Measurements from ENCODE around the gene FAM222A. TPM values are rescaled to one million over a fixed set of nuclear protein-coding genes. Genes with fewer than 3 reads are reported as not detected.

The FAM222A gene
- total RNA-seq, 1 donor, result 0.36 TPM

DNA sequence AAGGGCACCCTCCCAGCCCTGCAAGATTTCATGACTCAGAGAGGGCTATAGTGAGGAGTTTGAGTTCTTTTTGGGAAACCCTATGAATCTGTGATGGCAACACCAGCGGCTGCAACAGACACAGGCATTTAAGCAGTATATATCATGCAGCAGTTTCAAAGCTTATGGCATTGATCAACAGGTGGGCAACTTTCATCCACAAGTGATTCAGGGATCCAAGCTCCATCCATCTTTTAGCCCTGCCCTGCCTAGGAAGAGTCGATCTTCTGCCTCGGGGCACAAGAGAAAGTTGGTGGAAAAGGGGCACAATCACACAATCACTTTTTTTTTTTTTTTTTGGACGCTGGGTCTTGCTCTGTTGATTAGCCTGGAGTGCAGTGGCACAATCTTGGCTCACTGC, 8.3 kb upstream of the FAM222A start:
- Histone ChIP-seq H3K79me2 (ENCODE audit: insufficient read depth, low read length) (no peaks in the 10 kb centered on the region), H3K27me3 (ENCODE audit: insufficient read depth, low read length) (peaks cover 7% of the 10 kb centered on the region), H3K36me3 (ENCODE audit: insufficient read depth, low read length) (no peaks in the 10 kb centered on the region), H3K27ac (ENCODE audit: low read depth, low read length) (no peak overlapping the region), H3K4me3 (ENCODE audit: insufficient read depth, low read length) (no peak overlapping the region), H2AFZ (ENCODE audit: low read length) (no peak overlapping the region), H3K4me2 (ENCODE audit: insufficient read depth, low read length) (no peak overlapping the region), H4K20me1 (ENCODE audit: insufficient read depth, low read length) (no peaks in the 10 kb centered on the region), H3K4me1 (ENCODE audit: insufficient read depth, low read length) (no peaks in the 10 kb centered on the region), H3K9me3 (ENCODE audit: low read depth, low read length) (no peaks in the 10 kb centered on the region)
- TF ChIP-seq, protein P1, sequence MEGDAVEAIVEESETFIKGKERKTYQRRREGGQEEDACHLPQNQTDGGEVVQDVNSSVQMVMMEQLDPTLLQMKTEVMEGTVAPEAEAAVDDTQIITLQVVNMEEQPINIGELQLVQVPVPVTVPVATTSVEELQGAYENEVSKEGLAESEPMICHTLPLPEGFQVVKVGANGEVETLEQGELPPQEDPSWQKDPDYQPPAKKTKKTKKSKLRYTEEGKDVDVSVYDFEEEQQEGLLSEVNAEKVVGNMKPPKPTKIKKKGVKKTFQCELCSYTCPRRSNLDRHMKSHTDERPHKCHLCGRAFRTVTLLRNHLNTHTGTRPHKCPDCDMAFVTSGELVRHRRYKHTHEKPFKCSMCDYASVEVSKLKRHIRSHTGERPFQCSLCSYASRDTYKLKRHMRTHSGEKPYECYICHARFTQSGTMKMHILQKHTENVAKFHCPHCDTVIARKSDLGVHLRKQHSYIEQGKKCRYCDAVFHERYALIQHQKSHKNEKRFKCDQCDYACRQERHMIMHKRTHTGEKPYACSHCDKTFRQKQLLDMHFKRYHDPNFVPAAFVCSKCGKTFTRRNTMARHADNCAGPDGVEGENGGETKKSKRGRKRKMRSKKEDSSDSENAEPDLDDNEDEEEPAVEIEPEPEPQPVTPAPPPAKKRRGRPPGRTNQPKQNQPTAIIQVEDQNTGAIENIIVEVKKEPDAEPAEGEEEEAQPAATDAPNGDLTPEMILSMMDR (IDR thresholded peaks at IDR 0.05; ENCODE audit: extremely low read depth, low read depth, low read length), result no peak
- peak; percentile 5 for DNase-seq (ENCODE audit: insufficient read length, low spot score, missing footprints)

DNA sequence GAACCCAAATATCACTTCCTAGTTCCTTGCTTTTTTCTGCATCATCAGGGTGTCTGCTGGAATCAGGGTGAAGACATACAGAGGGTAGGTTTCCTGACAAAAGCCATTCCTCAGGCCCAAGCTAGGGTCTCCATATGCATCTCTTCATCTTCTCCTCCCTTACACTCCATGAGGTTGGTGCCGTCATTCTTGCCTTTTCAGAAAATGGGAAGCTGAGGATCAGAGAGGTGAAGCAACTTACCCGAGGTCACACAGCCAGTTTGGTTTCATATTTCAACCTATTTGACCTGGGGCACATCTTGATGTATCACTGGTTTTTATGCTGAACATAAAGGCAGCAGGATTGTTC, 7.3 kb upstream of the FAM222A start:
- Histone ChIP-seq H3K27me3 (ENCODE audit: insufficient read depth, low read length) (peaks cover 4% of the 10 kb centered on the region), H4K20me1 (ENCODE audit: insufficient read depth, low read length) (no peaks in the 10 kb centered on the region), H3K4me3 (ENCODE audit: insufficient read depth, low read length) (no peak overlapping the region), H3K9me3 (ENCODE audit: low read depth, low read length) (no peaks in the 10 kb centered on the region), H3K4me2 (ENCODE audit: insufficient read depth, low read length) (no peak overlapping the region), H3K79me2 (ENCODE audit: insufficient read depth, low read length) (no peaks in the 10 kb centered on the region), H3K36me3 (ENCODE audit: insufficient read depth, low read length) (no peaks in the 10 kb centered on the region), H2AFZ (ENCODE audit: low read length) (no peak overlapping the region), H3K27ac (ENCODE audit: low read depth, low read length) (no peak overlapping the region), H3K4me1 (ENCODE audit: insufficient read depth, low read length) (no peaks in the 10 kb centered on the region)
- TF ChIP-seq, protein P1 (IDR thresholded peaks at IDR 0.05; ENCODE audit: extremely low read depth, low read depth, low read length), result no peak
- no peak for DNase-seq (ENCODE audit: insufficient read length, low spot score, missing footprints)

DNA sequence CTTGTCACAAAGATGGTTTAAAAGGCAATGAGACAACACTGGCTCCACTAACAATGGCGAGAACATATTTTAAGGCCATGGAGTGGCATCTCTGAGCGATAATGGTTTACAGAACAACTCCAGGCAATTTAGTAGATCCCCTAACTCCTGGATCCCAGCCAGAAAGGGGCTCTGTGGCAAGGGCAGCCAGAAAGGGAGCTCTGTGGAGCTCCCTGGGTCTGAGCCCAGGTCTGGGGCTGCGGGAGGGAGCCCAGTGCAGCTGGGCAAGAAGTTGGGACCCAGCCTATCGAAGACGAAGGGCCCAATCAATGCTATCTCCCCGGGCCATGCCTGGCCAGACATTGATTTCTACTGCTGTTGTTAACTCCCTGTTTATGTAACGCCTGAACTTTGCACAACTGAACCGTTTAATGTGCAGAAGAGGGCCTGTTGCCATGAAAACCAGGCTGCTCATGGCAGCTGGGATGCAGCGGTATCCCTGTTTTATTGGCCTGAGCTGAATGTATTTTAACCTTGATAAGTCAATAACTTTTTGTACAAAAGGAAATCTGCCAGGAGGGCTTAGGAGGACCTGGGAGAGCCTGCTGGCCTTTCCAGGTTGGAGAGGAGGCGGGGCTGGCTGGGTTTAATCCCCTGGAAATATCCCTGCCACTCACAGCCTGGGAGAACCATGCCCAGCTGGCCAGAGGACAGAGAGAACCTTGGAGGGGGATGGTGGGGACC, 6.7 kb upstream of the FAM222A start:
- no peaks in the 10 kb centered on the region for H3K79me2 ChIP-seq (ENCODE audit: insufficient read depth, low read length)
- H3K4me3 ChIP-seq (ENCODE audit: insufficient read depth, low read length), result no peak overlapping the region
- no peak overlapping the region for H2AFZ ChIP-seq (ENCODE audit: low read length)
- peak; percentile 18 for DNase-seq (ENCODE audit: insufficient read length, low spot score, missing footprints)
- H3K36me3 ChIP-seq (ENCODE audit: insufficient read depth, low read length), result no peaks in the 10 kb centered on the region
- TF ChIP-seq, protein P1 (IDR thresholded peaks at IDR 0.05; ENCODE audit: extremely low read depth, low read depth, low read length), result no peak
- peaks cover 3% of the 10 kb centered on the region for H3K27me3 ChIP-seq (ENCODE audit: insufficient read depth, low read length)
- H3K27ac ChIP-seq (ENCODE audit: low read depth, low read length), result no peak overlapping the region
- no peaks in the 10 kb centered on the region for H3K9me3 ChIP-seq (ENCODE audit: low read depth, low read length)
- no peaks in the 10 kb centered on the region for H4K20me1 ChIP-seq (ENCODE audit: insufficient read depth, low read length)
- no peak overlapping the region for H3K4me2 ChIP-seq (ENCODE audit: insufficient read depth, low read length)
- H3K4me1 ChIP-seq (ENCODE audit: insufficient read depth, low read length), result no peaks in the 10 kb centered on the region

DNA sequence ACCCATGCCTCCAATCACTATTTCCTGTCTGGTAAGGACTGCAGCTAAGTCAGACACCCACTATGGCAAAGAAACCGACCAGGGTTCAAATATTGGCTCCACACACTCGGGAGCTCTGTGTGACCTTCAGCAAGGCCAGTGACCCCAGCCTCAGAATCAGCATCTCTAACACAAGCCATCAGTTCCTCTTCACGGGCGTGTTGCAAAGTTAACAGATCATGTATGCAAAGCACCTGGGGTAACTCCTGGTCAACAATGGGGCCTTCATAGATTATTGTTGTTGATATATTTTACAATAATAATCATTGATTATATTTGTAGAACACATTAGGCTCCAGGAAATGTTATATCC, 6.2 kb upstream of the FAM222A start:
- H2AFZ ChIP-seq (ENCODE audit: low read length), result no peak overlapping the region
- H3K36me3 ChIP-seq (ENCODE audit: insufficient read depth, low read length), result no peaks in the 10 kb centered on the region
- no peak overlapping the region for H3K4me2 ChIP-seq (ENCODE audit: insufficient read depth, low read length)
- no peaks in the 10 kb centered on the region for H3K79me2 ChIP-seq (ENCODE audit: insufficient read depth, low read length)
- no peaks in the 10 kb centered on the region for H3K9me3 ChIP-seq (ENCODE audit: low read depth, low read length)
- H4K20me1 ChIP-seq (ENCODE audit: insufficient read depth, low read length), result no peaks in the 10 kb centered on the region
- TF ChIP-seq, protein P1 (IDR thresholded peaks at IDR 0.05; ENCODE audit: extremely low read depth, low read depth, low read length), result no peak
- H3K27me3 ChIP-seq (ENCODE audit: insufficient read depth, low read length), result peaks cover 7% of the 10 kb centered on the region
- no peak overlapping the region for H3K27ac ChIP-seq (ENCODE audit: low read depth, low read length)
- H3K4me3 ChIP-seq (ENCODE audit: insufficient read depth, low read length), result no peak overlapping the region
- DNase-seq (ENCODE audit: insufficient read length, low spot score, missing footprints), result peak; percentile 34
- no peaks in the 10 kb centered on the region for H3K4me1 ChIP-seq (ENCODE audit: insufficient read depth, low read length)

All from osteoblast (primary cell).